SK-N-SH (cell line): ENCODE data around the gene AMN1.

Experiments used
- EP300 ChIP-seq, 2 experiments: IDR thresholded peaks; 2 replicates each; pipeline versions ENCODE4 v1.4.0 to v1.6.1; 2012; ENCODE audit warnings: borderline replicate concordance in 1 of 2, low read depth in 1 of 2, low read length in 1 of 2
- EZH2phosphoT487 ChIP-seq: fragments of 200-600 bp; sonication (generic); IDR thresholded peaks from 2 replicates; pipeline ENCODE4 v1.6.1; 2017; ENCODE audit warnings: low read depth, mixed run types, mild to moderate bottlenecking, antibody characterized with exemption, moderate library complexity, borderline replicate concordance
- FOSL2 ChIP-seq: IDR thresholded peaks from 2 replicates; pipeline ENCODE4 v1.4.0; 2012; ENCODE audit warnings: low read depth, mild to moderate bottlenecking, moderate library complexity, borderline replicate concordance
- JUND ChIP-seq: IDR thresholded peaks from 2 replicates; pipeline ENCODE4 v1.4.0; 2012
- MEF2A ChIP-seq: IDR thresholded peaks from 2 replicates; pipeline ENCODE4 v1.4.0; 2012; ENCODE audit warnings: low read depth, borderline replicate concordance
- MXI1 ChIP-seq: IDR thresholded peaks from 2 replicates; pipeline ENCODE4 v1.6.1; 2012; ENCODE audit warnings: mild to moderate bottlenecking, low read depth, low read length, improper control_type of control experiment
- POLR2AphosphoS5 ChIP-seq: IDR thresholded peaks from 2 replicates; pipeline ENCODE4 v1.6.1; 2012; ENCODE audit warnings: low read depth, low read length
- TCF12 ChIP-seq: IDR thresholded peaks from 2 replicates; pipeline ENCODE4 v1.4.0; 2012
- YY1 ChIP-seq: IDR thresholded peaks from 2 replicates; pipeline ENCODE4 v1.4.0; 2012; ENCODE audit warnings: low read depth, mild to moderate bottlenecking
- ZBTB33 ChIP-seq: IDR thresholded peaks from 2 replicates; pipeline ENCODE4 v1.4.0; 2012; ENCODE audit warnings: low read depth, borderline replicate concordance
- TF ChIP-seq, protein P1 (sequence below): fragments of 200-600 bp; sonication (generic); IDR thresholded peaks from 2 replicates; pipeline ENCODE4 v1.6.1; 2017; ENCODE audit warnings: antibody characterized with exemption, mild to moderate bottlenecking, moderate library complexity

DNA sequence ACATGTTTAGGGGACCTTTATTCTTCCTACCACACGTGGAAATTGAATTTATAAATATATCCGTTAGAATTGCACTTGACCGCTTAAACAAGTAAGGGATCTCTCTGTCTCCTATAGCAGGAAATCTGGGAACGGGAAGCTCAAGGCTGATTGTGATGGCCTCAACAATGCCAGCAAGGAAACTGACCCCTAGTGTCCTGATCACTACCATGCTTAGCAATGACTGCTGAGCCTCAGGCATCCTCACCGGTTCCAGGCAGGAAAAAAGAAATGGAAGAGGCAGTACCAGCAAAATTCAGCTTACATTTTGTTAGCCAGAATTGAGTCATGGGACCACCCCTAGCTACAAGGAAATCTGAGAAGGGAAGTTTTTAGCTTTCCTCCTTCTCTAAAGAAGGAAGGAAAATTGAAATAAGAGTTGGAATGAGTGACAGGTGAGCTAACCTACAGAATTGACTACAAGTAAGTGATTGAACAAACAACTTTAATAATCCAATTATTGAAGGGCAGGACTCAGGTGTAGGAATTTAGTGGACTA lies 43.9 kb upstream of the AMN1 start:
- TF ChIP-seq YY1 (no peak), JUND (no peak), EP300 (IDR thresholded peaks at IDR 0.05; ENCODE audit: borderline replicate concordance in 1 of 2, low read depth in 1 of 2, low read length in 1 of 2) (no peak), TCF12 (no peak), FOSL2 (no peak), EZH2phosphoT487 (no peak), MEF2A (no peak), ZBTB33 (no peak), POLR2AphosphoS5 (no peak), MXI1 (no peak)
- TF ChIP-seq, protein P1, sequence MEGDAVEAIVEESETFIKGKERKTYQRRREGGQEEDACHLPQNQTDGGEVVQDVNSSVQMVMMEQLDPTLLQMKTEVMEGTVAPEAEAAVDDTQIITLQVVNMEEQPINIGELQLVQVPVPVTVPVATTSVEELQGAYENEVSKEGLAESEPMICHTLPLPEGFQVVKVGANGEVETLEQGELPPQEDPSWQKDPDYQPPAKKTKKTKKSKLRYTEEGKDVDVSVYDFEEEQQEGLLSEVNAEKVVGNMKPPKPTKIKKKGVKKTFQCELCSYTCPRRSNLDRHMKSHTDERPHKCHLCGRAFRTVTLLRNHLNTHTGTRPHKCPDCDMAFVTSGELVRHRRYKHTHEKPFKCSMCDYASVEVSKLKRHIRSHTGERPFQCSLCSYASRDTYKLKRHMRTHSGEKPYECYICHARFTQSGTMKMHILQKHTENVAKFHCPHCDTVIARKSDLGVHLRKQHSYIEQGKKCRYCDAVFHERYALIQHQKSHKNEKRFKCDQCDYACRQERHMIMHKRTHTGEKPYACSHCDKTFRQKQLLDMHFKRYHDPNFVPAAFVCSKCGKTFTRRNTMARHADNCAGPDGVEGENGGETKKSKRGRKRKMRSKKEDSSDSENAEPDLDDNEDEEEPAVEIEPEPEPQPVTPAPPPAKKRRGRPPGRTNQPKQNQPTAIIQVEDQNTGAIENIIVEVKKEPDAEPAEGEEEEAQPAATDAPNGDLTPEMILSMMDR, result no peak
